GM03348 (cell line): ENCODE results near the gene LHCGR.
"Not testable (repeated sequence)": the region's sequence is repeated elsewhere in the genome, so short reads cannot be mapped to it uniquely, and the experiment has no call there.

ENCODE experiments used
- DNase-seq: peaks from one replicate; pipeline ENCODE4 v3.0.0; 2012; ENCODE audit warnings: low spot score

LHCGR gene

DNA sequence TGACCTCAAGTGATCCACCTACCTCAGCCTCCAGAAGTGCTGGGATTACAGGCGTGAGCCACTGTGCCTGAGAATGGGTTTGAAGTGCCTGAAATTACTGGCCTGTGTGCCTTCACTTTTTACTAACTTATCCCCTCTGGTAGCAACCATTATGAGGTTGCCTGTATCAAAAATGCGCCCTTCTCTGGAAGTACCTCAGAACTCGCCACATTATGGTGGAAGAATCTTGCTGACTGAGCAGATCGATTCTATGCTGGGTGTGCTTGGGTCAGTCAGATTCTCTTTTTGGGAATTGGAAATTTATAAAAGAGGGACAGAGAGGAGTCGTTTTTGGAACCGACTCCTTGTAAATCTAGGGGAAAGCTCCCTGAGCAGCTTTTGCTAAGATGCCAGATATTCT is 8.2 kb downstream of the LHCGR start:
- DNase-seq, result no peak

DNA sequence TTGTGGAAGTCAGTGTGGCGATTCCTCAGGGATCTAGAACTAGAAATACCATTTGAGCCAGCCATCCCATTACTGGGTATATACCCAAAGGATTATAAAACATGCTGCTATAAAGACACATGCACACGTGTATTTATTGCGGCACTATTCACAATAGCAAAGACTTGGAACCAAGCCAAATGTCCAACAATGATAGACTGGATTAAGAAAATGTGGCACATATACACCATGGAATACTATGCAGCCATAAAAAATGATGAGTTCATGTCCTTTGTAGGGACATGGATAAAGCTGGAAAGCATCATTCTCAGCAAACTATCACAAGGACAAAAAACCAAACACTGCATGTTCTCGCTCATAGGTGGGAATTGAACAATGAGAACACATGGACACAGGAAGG is 16.3 kb downstream of the LHCGR start:
- not testable (repeated sequence) for DNase-seq

DNA sequence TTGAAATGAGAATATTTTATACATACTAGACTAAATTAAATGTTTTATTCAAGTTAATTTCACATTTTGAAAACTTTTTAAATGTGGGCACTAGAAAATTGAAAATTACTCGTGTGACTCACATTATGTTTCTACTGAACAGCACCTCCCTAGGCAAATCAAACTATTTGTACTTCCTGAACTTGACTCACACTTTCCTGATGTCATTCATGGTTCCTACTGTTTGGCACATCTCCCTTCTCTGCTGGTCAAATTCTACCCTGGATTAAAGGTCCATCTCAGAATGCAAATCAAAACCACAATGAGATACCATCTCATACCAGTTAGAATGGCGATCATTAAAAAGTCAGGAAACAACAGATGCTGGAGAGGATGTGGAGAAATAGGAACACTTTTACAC is 16.7 kb downstream of the LHCGR start:
- DNase-seq, result no peak

DNA sequence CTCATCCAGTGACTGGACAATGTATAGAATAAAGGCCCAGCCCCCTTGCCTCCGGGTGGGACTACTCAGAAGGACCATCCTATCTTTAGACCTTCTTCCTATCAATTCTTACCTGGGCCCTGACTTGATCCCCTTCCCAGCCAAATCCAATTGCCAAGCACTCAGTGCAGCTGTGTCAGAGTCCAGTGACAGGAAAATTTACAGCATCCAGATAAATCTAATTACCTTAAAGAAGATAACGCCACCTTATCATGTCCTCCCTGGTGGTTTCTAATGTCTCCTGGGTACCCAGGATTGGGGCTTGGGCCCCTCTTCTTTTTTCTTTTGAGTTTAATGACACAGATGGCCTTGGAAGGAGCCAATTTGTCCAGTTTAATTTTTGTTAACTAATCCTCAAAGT is 19.3 kb downstream of the LHCGR start:
- no peak for DNase-seq

DNA sequence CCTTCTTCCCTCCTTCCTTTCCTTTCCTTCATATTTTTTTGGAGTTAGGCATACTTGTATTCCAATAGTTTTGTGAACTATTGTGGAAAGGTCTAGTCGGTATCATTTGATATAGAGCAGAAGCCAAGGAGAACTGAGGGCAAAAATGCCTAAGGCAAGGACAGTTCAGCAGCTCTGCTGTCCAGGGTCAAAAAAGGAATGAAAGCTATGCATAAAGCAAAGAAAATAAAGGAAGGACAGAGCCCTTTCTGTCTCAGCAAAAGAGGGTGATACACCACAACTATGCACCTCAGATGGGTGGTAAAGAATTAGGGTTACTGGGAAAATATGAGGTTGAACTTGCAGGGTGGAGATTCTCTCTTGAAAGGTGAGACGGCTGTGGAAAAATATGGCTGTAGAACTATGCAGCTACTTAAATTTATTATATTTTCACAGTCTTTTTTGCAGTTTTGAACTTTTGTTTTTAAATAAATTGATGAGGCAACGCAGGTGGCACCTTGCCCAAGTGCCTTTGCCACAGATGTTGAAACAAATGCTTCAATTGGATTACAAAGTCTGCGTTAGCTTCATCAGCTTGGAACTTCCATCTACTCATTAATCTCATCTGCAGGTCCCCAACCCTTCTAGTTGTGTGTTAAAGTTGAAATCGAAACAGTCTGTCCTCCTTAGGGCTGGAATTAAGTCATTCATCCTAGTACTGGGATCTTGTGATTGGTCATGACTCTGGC is 20.8 kb downstream of the LHCGR start:
- peak; percentile 31 for DNase-seq

DNA sequence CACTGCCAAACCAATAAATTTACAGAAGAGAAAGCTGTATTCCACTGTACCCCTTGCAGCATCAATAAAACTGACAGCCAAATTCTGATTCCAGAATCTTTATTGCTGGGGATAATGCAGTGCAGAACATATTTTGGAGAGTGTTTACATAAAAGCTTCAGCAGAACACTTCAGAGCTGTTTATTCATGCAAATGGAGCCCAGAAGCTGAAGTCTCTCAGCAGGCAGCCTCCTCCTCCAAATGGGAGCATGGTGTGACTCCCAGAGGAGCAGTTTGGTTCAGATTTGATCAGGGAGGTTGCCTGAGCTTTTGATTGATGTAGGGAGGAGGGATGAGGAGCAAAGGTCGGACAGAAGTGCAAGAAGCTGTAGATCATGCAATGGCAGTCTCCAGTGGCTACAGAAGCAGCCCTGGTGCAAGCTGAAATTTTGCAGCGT is 22.4 kb downstream of the LHCGR start:
- DNase-seq, result no peak

DNA sequence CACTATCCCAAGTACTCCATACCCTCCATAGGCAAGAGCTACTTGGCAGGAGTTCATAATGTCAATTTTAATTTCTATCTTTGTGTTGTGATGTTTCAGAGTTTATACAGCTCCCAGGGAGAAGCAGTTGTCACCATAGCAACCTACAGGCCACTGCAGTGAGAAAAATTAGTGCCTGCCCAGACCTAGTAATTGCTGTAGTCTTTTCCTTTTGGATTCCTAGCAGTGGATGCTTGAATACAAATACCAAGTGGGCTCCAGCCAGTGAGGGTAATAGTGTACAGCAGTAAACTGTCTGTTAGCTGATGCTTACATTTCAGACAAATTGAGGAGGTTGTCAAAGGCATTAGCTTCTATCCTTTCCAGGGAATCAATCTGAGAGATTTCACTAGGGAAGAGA is 26.7 kb downstream of the LHCGR start:
- no peak for DNase-seq

DNA sequence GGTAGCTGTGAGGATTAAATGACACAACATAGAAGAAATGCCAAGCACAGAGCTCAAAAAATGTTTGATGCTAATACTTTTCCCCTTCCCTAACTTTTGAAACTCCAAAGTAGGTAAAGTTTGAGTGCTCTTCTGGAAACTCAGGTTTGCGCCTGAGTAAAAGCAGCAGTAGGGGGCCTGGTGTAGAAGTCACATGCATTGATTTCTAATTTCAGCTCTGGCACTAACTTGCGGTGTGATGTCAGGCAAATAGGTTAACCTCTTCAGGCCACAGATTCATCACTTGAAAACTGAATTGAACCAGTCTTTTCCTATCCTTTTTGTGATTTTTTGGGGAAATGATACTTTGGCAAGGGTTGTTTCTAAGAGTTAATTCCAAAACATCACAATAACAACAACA is 27.2 kb downstream of the LHCGR start:
- no peak for DNase-seq

DNA sequence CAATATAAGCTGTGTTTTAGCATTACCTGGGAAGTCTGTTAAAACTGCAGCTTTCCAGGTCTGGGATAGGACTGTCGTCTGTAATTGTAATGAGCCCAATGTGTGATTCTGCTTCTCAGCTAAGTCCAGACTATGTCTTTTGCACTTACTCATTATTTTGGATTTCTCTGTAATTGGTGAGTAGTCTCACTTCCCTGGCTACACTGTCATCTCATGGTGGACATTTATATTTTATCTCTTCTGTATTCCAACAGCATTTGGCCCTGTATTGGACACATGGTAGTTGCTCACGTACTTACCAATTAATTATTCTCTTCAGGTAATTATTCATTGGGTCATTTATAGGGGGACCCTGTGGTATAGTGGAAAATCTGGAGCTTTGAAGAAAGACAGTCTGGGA is 28.0 kb downstream of the LHCGR start:
- DNase-seq, result peak; percentile 33

DNA sequence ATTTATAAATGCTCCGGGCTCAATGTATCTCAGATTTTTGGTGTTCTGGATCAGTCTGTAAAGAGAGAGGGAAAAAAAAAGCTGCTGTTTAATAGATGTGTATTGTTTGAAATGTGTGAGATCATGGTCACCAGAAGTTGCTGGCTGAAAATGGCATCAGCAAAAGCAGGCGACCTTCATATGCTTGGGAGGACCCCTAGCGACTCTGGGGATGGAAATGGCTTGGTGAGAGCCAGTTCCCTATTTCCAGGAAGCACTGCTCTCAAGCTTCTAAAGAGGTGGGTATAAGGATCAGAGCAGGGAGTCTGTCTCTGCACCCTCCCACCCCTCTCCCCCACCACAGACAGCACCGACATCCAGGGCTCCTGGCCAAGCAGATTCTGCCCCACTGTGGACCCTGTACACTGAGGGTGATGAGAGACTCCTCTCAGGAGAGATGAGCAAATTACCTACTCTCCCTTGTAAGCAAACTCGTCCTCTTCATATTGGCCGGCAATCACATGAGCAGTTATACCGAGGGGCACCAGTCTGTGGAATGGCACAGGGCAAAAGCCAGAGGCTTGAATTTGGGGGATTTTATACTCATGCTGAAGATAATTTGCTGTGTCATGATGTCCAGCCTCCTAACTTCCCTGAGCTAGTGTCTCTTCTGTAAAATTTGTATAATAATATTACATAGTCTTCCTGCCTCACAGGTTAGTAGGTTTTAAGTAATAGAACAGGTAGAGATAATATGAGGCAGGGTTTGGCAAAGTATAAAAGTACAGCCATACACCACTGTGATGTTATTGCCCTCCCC is 29.6 kb downstream of the LHCGR start:
- DNase-seq, result no peak

DNA sequence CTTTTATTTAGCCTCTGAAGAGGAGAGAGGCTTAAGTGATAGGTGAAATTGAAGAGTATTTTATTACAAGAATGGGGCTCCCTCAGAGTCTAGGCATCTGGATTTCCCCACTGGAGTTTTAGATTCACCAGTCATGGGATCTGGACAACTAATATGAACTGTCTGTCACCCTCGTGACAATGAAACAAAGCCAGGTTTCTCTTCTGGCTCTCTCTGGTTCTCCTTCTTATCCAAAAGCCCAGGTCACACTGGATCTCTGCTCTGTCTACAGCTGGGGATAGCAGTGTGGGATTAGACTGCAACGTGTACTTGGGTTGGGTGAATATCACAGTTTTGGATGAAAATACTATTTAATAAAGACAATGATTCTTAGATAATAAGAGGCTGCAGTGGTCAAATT is 31.2 kb downstream of the LHCGR start:
- no peak for DNase-seq

DNA sequence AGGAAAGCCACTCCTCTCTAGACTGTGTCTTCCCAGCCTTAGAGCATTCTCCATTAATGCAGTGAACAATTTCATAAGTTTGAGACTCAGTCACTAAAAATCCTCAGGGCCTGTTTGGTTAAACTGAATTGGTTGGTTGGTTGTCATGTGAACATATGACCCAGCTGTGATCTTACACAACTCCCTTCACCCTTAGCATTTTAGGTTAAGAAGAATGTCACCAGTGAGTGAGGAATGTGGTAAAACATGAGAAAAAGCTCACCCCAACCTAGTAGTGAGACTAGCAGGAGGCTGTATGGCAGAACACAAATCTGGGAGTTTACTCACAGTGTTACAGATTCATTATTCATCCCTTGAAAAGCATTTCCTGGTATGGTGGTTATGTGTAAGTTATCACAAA is 32.4 kb downstream of the LHCGR start:
- peak; percentile 69 for DNase-seq

DNA sequence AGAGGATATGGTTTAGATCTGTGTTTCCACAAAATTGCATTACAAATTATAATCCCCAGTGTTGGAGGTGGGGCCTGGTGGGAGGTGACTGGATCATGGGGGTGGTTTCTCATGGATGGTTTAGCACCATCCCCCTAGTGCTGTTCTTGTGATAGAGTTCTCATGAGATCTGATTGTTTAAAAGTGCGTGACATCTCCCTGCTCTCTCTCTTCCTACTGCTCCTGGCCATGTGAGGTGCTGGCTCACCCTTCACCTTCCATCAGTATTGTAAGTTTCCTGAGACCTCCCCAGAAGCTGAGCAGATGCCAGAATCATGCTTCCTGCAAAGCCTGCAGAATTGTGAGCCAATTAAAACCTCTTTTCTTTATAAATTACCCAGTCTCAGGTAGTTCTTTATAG is 33.1 kb downstream of the LHCGR start:
- DNase-seq, result no peak

DNA sequence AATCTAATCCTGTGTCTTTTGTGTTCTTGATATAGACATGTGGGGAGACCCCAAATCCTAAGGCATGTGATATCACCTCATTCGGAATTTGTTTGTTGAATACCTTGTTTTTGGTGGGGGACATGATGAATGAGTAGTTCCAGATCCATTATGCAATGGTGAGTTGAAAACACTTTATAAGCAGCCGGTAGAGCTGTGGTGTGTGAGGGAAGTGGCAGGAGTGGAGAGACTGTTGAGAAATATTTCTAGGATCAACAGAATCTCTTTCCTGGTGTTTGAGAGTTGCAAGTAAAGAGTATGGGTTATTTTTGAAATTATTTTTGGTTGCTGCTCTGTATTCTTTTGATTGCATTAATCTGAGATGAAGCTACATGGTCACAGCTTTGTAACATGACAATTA is 34.4 kb downstream of the LHCGR start:
- DNase-seq, result no peak

DNA sequence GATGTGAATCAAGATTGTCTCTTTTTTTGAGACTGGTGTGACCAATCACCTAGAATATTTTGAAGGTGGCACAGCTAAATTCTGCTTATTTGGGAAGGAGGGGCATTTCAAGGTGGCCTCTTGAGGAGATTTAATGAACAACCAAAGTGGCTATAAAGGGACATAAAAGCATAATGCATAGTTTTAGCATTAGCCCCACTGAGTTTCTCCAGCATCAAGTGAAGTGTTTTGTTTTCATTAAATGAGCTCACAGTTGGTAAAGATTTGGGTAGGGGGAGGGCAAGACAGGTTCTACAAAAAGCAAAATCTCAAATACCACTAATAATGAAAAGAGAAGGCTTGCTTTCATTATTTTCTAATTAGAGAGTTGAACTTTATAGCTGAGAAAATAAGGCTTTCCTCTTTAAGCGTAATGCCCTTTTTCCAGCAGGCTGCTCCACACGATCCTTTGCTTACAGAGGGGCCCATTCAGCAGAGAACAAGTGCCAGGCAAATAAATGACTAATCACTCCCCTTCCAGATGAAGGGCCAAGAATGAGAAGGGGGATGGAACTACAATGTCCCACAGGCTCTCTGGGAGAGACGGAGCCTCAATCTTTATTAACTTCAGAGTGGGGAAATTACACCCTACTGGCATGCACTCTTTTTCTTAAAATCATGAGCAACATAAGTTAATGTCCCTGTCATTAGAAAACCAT is 35.9 kb downstream of the LHCGR start:
- DNase-seq, result no peak

DNA sequence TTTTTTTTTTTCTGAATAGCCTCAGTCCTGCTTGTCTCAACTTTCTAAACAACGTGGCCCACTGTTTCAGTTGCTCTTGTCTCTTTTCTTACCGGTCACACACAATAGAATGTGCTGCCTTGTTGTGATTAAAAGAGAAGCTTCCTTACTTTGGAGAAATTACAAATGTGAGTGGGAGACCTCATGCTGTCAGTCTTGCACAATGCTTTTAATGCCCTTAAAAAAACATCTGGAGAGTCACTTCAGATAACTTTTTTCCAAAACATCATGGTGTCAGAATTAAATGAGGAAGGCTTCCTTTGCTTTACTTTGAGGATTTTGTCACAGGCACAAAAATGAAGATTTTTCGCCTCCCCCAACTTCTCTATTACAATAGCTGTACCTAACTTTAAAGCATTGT is 37.7 kb downstream of the LHCGR start:
- no peak for DNase-seq

DNA sequence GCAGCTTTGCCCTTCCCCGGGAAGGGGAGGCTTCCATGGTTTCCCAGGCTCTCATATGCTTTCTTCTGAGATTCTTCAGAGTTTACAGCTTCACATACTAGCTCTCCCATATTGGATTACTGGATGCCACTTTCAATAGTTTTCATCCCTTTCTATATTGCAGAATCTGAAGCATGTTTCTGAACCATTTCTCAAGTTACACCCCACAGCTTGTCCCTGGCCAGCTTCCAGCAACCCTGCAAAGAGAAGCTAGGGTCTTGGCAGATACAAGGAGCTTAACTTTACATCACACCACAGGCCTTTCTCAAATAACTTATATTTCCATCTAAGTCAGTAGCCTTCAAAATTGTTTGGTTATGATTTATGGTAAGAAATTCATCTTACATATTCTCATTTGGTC is 39.6 kb downstream of the LHCGR start:
- no peak for DNase-seq

DNA sequence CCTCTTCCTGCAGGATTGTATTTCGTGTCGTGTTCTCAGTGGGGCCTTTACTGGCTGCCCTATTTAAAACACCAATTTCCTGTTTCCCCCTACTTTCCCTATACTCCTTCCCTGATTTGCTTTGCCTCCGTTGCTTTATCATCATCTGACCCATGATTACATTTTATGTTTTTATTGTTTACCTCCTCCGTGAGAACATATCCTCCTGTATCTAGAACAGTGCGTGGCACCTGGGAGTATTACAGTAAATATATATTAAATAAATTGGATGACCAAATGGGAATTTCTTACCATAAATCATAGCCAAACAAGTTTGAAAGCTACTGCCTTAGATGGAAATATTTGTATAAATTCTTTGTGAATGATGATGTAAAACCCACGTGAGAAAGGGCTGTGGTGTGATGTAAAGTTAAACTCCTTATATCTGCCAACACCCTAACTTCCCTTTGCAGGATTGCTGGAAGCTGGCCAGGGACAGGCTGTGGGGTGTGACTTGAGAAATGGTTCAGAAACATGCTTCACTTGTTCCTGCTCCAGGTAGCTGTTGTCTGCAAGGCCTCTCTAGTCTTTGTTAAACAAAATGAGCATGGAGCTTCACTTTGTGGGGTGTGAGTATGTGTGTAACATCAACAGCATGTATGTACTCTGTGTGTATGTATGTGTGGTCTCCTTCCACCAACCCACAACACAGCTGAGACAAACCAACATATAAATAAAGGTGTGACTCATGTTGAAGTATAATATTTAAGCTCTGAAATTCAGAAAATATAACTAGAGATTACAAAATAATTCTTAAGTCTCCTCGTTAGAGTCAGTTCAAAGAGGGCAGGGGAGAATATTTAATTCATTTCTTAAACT is 40.3 kb downstream of the LHCGR start:
- no peak for DNase-seq

DNA sequence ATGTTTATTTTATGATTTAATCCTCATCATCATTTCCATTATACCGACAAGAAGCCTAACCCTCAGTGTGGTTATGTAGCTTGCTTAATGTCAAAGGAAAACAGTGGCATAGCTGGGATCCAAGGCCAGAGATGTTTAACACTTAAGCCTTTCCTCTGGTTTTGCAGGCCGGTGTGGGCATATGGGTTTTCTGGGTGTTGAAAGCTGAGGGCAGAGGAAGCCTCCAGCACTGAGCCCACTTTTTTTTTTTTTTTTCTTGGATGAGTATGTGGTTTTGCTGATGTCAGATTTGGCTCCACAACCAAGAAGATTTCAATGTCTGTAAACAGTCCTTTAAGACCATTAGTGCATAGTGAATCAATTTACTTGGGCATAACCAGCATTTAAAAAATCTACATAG is 41.3 kb downstream of the LHCGR start:
- DNase-seq, result no peak

DNA sequence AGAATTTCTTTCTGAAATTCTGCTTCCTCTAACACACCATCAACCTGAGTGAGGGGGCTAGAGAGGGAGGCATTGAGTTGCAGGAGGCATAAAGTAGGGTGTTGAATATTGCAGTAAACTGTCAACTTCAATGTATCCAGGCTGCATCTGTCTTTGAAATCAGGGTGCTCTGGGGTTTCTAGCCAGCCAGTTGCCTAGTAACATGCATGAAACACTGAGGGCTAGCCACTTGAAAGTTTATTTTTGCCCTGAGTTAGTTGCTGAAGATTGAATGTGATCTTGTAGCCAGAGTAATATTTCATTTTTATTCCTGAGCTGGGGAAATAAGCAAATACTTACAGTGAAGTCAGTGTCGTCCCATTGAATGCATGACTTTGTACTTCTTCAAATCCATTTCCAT is 41.9 kb downstream of the LHCGR start:
- no peak for DNase-seq

DNA sequence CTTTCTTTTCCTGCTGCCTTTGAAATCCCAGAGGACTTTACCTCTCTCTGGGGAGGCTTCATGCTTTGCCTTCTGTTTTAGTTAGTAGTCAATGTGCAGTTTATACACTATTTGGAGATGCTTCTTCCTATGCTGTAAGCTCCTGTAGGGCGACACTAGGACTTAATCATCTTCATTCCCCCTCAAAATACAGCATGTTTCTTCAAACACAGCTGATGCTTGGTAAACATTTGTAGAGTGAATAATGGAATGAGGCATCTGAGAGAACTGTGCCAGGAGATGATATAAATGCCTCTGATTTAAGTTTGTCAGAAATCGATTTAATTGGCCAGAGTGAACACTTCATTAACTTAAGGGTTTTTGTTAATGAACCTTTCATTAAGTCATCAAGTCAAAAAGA is 43.4 kb downstream of the LHCGR start:
- DNase-seq, result no peak

DNA sequence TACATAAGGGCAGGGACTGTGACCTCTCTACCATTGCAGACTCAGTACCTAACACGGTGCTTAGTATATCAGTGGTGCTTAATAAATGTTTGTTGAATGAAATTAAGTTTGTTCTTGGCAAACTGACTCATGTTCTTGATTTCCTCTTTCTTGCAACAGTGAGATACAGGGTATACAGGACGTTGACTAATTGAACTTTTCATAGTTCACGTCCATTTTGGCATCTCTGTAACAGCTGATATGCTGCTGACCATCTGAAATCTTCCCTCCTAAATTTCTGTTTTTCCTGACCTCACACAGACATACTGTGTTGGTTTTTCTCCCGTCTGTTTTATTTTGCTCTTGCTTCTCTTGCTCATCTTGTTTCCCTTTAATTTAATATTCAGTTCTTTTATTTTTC is 44.2 kb downstream of the LHCGR start:
- DNase-seq, result no peak
